ENCODE results near the gene MTERF1. TPM values are rescaled to one million over a fixed set of nuclear protein-coding genes. Genes with fewer than 3 reads are reported as not detected.

The MTERF1 gene
- total RNA-seq, 1 donor from 2014 or later, result 30.3 TPM

DNA sequence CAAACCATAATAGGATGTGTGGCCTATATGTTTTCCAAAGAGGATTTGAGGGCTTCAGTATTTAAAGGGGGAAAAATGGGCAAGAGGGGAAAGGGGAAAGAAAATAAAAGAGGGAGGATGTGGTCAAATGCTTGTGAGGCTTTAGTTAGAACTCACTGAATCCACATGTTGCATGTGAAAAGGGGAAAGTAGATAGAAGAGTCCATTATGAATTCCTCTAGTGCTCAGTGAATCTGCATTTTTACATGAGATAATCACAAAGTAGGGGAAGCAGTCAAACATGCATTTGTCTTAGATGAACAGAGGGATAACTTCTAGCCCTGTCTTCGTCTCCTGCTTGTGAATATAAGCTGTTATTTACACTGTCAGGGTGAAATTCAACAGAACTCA lies 35.5 kb upstream of the MTERF1 start:
- TF ChIP-seq, protein P1, sequence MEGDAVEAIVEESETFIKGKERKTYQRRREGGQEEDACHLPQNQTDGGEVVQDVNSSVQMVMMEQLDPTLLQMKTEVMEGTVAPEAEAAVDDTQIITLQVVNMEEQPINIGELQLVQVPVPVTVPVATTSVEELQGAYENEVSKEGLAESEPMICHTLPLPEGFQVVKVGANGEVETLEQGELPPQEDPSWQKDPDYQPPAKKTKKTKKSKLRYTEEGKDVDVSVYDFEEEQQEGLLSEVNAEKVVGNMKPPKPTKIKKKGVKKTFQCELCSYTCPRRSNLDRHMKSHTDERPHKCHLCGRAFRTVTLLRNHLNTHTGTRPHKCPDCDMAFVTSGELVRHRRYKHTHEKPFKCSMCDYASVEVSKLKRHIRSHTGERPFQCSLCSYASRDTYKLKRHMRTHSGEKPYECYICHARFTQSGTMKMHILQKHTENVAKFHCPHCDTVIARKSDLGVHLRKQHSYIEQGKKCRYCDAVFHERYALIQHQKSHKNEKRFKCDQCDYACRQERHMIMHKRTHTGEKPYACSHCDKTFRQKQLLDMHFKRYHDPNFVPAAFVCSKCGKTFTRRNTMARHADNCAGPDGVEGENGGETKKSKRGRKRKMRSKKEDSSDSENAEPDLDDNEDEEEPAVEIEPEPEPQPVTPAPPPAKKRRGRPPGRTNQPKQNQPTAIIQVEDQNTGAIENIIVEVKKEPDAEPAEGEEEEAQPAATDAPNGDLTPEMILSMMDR (IDR thresholded peaks at IDR 0.05), result no peak
- POLR2A ChIA-PET, result no interaction called here
- peaks cover 7% of the 10 kb centered on the region for H3K27me3 Mint-ChIP-seq
- CTCF ChIA-PET, result no interaction called here
- H3K36me3 Mint-ChIP-seq (ENCODE audit: low read depth), result no peaks in the 10 kb centered on the region
- intact Hi-C loops (cut with micrococcal nuclease), result no loop called here
- DNase-seq, result no peak
- no peaks in the 10 kb centered on the region for H3K4me1 Mint-ChIP-seq
- ATAC-seq (ENCODE audit: low read depth), result no peak
- no peaks in the 10 kb centered on the region for H3K9me3 Mint-ChIP-seq
- H3K27ac Mint-ChIP-seq, result no peak overlapping the region
- H3K4me3 Mint-ChIP-seq, result no peak overlapping the region

- ChIA-PET POLR2A (no interaction called here), CTCF (no interaction called here)
- no peak overlapping the region for H3K4me3 Mint-ChIP-seq
- TF ChIP-seq, protein P1 (IDR thresholded peaks at IDR 0.05), result no peak
- peaks cover 7% of the 10 kb centered on the region for H3K27me3 Mint-ChIP-seq
- no peak for DNase-seq
- H3K36me3 Mint-ChIP-seq (ENCODE audit: low read depth), result no peaks in the 10 kb centered on the region
- no peak for ATAC-seq (ENCODE audit: low read depth)
- no peaks in the 10 kb centered on the region for H3K4me1 Mint-ChIP-seq
- no peak overlapping the region for H3K27ac Mint-ChIP-seq
- H3K9me3 Mint-ChIP-seq, result no peaks in the 10 kb centered on the region
- intact Hi-C loops (cut with micrococcal nuclease), result no loop called here
Measured at GRCh38 chr7:91915401-91916050, 35.0 kb upstream of the MTERF1 start.

DNA sequence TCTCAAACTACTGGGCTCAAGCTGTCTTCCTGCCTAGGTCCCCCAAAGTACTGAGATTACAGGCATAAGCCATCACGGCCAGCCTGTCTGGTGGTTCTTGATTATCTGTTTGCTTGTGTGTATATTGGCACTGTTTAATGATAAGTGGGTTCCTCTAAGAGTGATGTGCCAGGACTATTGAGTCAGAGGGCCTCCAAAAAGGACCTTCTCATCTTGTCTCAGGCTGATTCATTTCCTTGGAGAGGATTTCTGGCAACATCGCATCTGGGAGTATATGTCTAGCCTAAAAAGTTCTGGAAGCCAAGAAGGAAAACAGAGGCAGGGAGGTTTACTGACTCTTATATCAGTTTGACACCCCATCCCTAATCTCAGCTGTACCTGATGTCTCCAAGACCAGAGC lies 33.1 kb upstream of the MTERF1 start:
- intact Hi-C loops (cut with micrococcal nuclease), result no loop called here
- Mint-ChIP-seq H3K4me3 (no peak overlapping the region), H3K9me3 (no peaks in the 10 kb centered on the region), H3K27ac (no peak overlapping the region), H3K36me3 (ENCODE audit: low read depth) (no peaks in the 10 kb centered on the region), H3K27me3 (peaks cover 11% of the 10 kb centered on the region), H3K4me1 (no peaks in the 10 kb centered on the region)
- ChIA-PET POLR2A (interaction anchor here (0.6 kb wide), 1 partner anchor 27 kb away, joined by 3 read pairs; the partner anchor contains the start of gene AKAP9), CTCF (no interaction called here)
- no peak for ATAC-seq (ENCODE audit: low read depth)
- DNase-seq, result no peak
- TF ChIP-seq, protein P1 (IDR thresholded peaks at IDR 0.05), result no peak

DNA sequence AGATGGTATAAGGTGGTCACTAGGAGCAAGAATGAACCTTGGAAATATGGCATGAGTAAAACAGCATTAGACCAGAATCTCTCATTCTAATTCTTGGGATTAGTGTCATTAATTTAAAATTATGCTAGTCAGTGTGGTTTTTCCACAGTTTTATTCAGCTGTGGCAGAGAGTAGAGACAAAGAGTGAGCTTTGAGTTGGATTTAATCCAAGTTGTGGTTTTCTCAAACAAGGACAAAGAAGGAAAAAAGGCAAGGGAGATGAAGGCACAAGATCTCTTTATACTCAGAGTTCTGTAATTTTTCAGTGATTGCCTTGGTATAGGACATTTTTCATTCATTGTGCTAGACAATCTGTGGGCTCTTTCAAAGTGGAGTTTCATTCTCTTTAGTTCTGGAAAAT lies 32.0 kb upstream of the MTERF1 start:
- POLR2A ChIA-PET, result no interaction called here
- H3K9me3 Mint-ChIP-seq, result no peaks in the 10 kb centered on the region
- ATAC-seq (ENCODE audit: low read depth) (no peak), DNase-seq (no peak)
- H3K4me3 Mint-ChIP-seq, result no peak overlapping the region
- CTCF ChIA-PET, result no interaction called here
- no peaks in the 10 kb centered on the region for H3K36me3 Mint-ChIP-seq (ENCODE audit: low read depth)
- peaks cover 13% of the 10 kb centered on the region for H3K27me3 Mint-ChIP-seq
- no peaks in the 10 kb centered on the region for H3K4me1 Mint-ChIP-seq
- TF ChIP-seq, protein P1 (IDR thresholded peaks at IDR 0.05), result no peak
- H3K27ac Mint-ChIP-seq, result no peak overlapping the region
- intact Hi-C loops (cut with micrococcal nuclease), result no loop called here

DNA sequence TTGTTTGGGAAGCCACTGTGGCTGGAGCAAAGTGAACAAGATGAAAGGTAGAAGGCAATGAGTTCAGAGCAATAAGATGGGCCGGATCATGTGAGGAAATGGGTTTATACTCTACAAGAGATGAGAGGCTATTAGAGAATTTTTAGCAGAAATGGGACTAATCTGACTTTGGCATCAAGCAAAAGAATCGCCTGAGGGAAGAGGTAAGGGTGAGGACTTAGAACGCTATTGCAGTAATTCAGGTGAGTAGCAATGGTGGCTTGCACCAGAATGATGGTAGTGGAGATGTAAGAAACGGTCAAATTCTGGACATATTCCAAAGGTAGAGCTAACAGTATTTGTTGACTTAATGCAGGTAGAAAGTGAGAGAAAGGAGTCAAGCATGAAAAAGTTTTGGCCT lies 30.6 kb upstream of the MTERF1 start:
- no peak overlapping the region for H3K4me3 Mint-ChIP-seq
- POLR2A ChIA-PET, result no interaction called here
- CTCF ChIA-PET, result interaction anchor here (0.7 kb wide), 1 partner anchor 31 kb away, joined by 3 read pairs; no protein-coding TSS in a partner anchor
- H3K27ac Mint-ChIP-seq, result no peak overlapping the region
- intact Hi-C loops (cut with micrococcal nuclease), result no loop called here
- no peaks in the 10 kb centered on the region for H3K4me1 Mint-ChIP-seq
- H3K36me3 Mint-ChIP-seq (ENCODE audit: low read depth), result no peaks in the 10 kb centered on the region
- TF ChIP-seq, protein P1 (IDR thresholded peaks at IDR 0.05), result no peak
- no peak for DNase-seq
- no peaks in the 10 kb centered on the region for H3K9me3 Mint-ChIP-seq
- ATAC-seq (ENCODE audit: low read depth), result no peak
- peaks cover 11% of the 10 kb centered on the region for H3K27me3 Mint-ChIP-seq
